SK-N-SH treated with all-trans-retinoic acid at 6 μM for 48 hours (cell line): ENCODE results near the gene FOSB.

ENCODE experiments used
- ATAC-seq: fragments of 200-7000 bp; cut with Tn5 transposase; 3 replicates; pipeline ENCODE4 v1.9.1; 2020; ENCODE audit warnings: mild to moderate bottlenecking, moderate library complexity
- ARNTL ChIP-seq: fragments of 450-650 bp; formaldehyde crosslinking; IDR thresholded peaks from 2 replicates; pipeline ENCODE4 v1.5.0; 2020; ENCODE audit warnings: low read depth, mild to moderate bottlenecking, moderate library complexity, borderline replicate concordance
- BACH2 ChIP-seq: fragments of 250-450 bp; sonication (Bioruptor Pico); IDR thresholded peaks from 2 replicates; pipeline ENCODE4 v1.9.0; 2021; ENCODE audit warnings: mild to moderate bottlenecking, borderline replicate concordance
- CSDC2 ChIP-seq: fragments of 250-450 bp; sonication (Bioruptor Pico); IDR thresholded peaks from 2 replicates; pipeline ENCODE4 v1.5.0; 2020; ENCODE audit warnings: mild to moderate bottlenecking, moderate library complexity
- ESRRG ChIP-seq: fragments of 250-450 bp; sonication (Bioruptor Pico); IDR thresholded peaks from 2 replicates; pipeline ENCODE4 v1.6.1; 2021; ENCODE audit warnings: mild to moderate bottlenecking
- GLIS3 ChIP-seq: fragments of 250-450 bp; sonication (Bioruptor Pico); IDR thresholded peaks from 2 replicates; pipeline ENCODE4 v1.5.0; 2020; ENCODE audit warnings: mild to moderate bottlenecking, moderate library complexity
- ISL1 ChIP-seq: fragments of 250-450 bp; sonication (Bioruptor Pico); IDR thresholded peaks from 2 replicates; pipeline ENCODE4 v2.1.2; 2022; ENCODE audit warnings: mild to moderate bottlenecking, moderate library complexity
- OSR1 ChIP-seq: fragments of 250-450 bp; sonication (Bioruptor Pico); IDR thresholded peaks from 2 replicates; pipeline ENCODE4 v1.8.0; 2022; ENCODE audit warnings: moderate library complexity, mild to moderate bottlenecking, inconsistent platforms
- PPARA ChIP-seq: fragments of 250-450 bp; sonication (Bioruptor Pico); IDR thresholded peaks from 2 replicates; pipeline ENCODE4 v1.5.0; 2020; ENCODE audit warnings: mild to moderate bottlenecking, borderline replicate concordance
- RARB ChIP-seq: fragments of 250-450 bp; sonication (Bioruptor Pico); IDR thresholded peaks from 2 replicates; pipeline ENCODE4 v1.8.0; 2021; ENCODE audit warnings: mild to moderate bottlenecking, moderate library complexity
- SNAI2 ChIP-seq: fragments of 250-450 bp; sonication (Bioruptor Pico); IDR thresholded peaks from 2 replicates; pipeline ENCODE4 v1.5.0; 2020; ENCODE audit warnings: mild to moderate bottlenecking, moderate library complexity
- TCF4 ChIP-seq: fragments of 250-450 bp; sonication (Bioruptor Pico); IDR thresholded peaks from 2 replicates; pipeline ENCODE4 v1.8.0; 2021; ENCODE audit warnings: mild to moderate bottlenecking, moderate library complexity, borderline replicate concordance
- ZC3H10 ChIP-seq: fragments of 250-450 bp; sonication (Bioruptor Pico); IDR thresholded peaks from 2 replicates; pipeline ENCODE4 v1.5.1; 2021; ENCODE audit warnings: mild to moderate bottlenecking, moderate library complexity
- ZFP3 ChIP-seq: fragments of 250-450 bp; sonication (Bioruptor Pico); IDR thresholded peaks from 2 replicates; pipeline ENCODE4 v1.5.0; 2020; ENCODE audit warnings: mild to moderate bottlenecking, moderate library complexity
- ZFP30 ChIP-seq: fragments of 450-650 bp; formaldehyde crosslinking; IDR thresholded peaks from 2 replicates; pipeline ENCODE4 v1.5.0; 2022; ENCODE audit warnings: mild to moderate bottlenecking, moderate library complexity
- ZNF565 ChIP-seq: fragments of 450-650 bp; formaldehyde crosslinking; conservative IDR thresholded peaks from 2 replicates; pipeline ENCODE4 v1.5.0; 2020; ENCODE audit warnings: low read depth, mild to moderate bottlenecking, moderate library complexity
- ZNF70 ChIP-seq: fragments of 450-650 bp; formaldehyde crosslinking; IDR thresholded peaks from 2 replicates; pipeline ENCODE4 v1.5.0; 2020; ENCODE audit warnings: mild to moderate bottlenecking, moderate library complexity
- ZNF8 ChIP-seq: fragments of 450-650 bp; formaldehyde crosslinking; IDR thresholded peaks from 2 replicates; pipeline ENCODE4 v1.5.0; 2020; ENCODE audit warnings: mild to moderate bottlenecking, moderate library complexity
- TF ChIP-seq, protein P1 (sequence below): fragments of 250-450 bp; sonication (Bioruptor Pico); IDR thresholded peaks from 2 replicates; pipeline ENCODE4 v1.5.1; 2020; ENCODE audit warnings: low read depth, mild to moderate bottlenecking, moderate library complexity
- TF ChIP-seq, protein P2 (sequence below): fragments of 250-450 bp; sonication (Bioruptor Pico); IDR thresholded peaks from 2 replicates; pipeline ENCODE4 v1.8.0; 2021; ENCODE audit warnings: low read depth, mild to moderate bottlenecking, moderate library complexity, borderline replicate concordance
- TF ChIP-seq, protein P3 (sequence below): fragments of 250-450 bp; sonication (Bioruptor Pico); IDR thresholded peaks from 2 replicates; pipeline ENCODE4 v1.8.0; 2020; ENCODE audit warnings: mild to moderate bottlenecking, moderate library complexity, borderline replicate concordance
- TF ChIP-seq, protein P4 (sequence below): fragments of 250-450 bp; sonication (Bioruptor Pico); IDR thresholded peaks from 2 replicates; pipeline ENCODE4 v1.5.1; 2021; ENCODE audit warnings: mild to moderate bottlenecking, moderate library complexity
- TF ChIP-seq, protein P5 (sequence below): fragments of 250-450 bp; sonication (Bioruptor Pico); IDR thresholded peaks from 2 replicates; pipeline ENCODE4 v1.5.0; 2020; ENCODE audit warnings: mild to moderate bottlenecking, moderate library complexity

Gene FOSB

DNA sequence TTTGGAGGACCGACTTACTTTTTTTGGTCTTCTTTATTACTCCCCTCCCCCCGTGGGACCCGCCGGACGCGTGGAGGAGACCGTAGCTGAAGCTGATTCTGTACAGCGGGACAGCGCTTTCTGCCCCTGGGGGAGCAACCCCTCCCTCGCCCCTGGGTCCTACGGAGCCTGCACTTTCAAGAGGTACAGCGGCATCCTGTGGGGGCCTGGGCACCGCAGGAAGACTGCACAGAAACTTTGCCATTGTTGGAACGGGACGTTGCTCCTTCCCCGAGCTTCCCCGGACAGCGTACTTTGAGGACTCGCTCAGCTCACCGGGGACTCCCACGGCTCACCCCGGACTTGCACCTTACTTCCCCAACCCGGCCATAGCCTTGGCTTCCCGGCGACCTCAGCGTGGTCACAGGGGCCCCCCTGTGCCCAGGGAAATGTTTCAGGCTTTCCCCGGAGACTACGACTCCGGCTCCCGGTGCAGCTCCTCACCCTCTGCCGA lies 409 bp downstream of the FOSB start:
- no peak for ATAC-seq
- TF ChIP-seq ZC3H10 (CRISPR knock-in tag) (no peak), BACH2 (CRISPR knock-in tag) (no peak), ARNTL (CRISPR knock-in tag) (no peak), RARB (no peak), TCF4 (CRISPR knock-in tag) (no peak), ISL1 (no peak), OSR1 (CRISPR knock-in tag) (no peak), CSDC2 (no peak), ZNF8 (no peak), PPARA (CRISPR knock-in tag) (no peak), SNAI2 (CRISPR knock-in tag) (no peak), ZFP3 (CRISPR knock-in tag) (no peak), GLIS3 (CRISPR knock-in tag) (no peak), ZFP30 (CRISPR knock-in tag) (no peak), ZNF70 (CRISPR knock-in tag) (no peak), ZNF565 (CRISPR knock-in tag) (no peak)
- TF ChIP-seq, protein P1, sequence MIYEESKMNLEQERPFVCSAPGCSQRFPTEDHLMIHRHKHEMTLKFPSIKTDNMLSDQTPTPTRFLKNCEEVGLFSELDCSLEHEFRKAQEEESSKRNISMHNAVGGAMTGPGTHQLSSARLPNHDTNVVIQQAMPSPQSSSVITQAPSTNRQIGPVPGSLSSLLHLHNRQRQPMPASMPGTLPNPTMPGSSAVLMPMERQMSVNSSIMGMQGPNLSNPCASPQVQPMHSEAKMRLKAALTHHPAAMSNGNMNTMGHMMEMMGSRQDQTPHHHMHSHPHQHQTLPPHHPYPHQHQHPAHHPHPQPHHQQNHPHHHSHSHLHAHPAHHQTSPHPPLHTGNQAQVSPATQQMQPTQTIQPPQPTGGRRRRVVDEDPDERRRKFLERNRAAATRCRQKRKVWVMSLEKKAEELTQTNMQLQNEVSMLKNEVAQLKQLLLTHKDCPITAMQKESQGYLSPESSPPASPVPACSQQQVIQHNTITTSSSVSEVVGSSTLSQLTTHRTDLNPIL (CRISPR knock-in tag): 0 out of 2 replicates have a peak, but pooled peaks have one; percentile 43
- TF ChIP-seq, protein P2, sequence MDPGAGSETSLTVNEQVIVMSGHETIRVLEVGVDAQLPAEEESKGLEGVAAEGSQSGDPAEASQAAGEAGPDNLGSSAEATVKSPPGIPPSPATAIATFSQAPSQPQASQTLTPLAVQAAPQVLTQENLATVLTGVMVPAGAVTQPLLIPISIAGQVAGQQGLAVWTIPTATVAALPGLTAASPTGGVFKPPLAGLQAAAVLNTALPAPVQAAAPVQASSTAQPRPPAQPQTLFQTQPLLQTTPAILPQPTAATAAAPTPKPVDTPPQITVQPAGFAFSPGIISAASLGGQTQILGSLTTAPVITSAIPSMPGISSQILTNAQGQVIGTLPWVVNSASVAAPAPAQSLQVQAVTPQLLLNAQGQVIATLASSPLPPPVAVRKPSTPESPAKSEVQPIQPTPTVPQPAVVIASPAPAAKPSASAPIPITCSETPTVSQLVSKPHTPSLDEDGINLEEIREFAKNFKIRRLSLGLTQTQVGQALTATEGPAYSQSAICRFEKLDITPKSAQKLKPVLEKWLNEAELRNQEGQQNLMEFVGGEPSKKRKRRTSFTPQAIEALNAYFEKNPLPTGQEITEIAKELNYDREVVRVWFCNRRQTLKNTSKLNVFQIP (CRISPR knock-in tag): no peak
- TF ChIP-seq, protein P3, sequence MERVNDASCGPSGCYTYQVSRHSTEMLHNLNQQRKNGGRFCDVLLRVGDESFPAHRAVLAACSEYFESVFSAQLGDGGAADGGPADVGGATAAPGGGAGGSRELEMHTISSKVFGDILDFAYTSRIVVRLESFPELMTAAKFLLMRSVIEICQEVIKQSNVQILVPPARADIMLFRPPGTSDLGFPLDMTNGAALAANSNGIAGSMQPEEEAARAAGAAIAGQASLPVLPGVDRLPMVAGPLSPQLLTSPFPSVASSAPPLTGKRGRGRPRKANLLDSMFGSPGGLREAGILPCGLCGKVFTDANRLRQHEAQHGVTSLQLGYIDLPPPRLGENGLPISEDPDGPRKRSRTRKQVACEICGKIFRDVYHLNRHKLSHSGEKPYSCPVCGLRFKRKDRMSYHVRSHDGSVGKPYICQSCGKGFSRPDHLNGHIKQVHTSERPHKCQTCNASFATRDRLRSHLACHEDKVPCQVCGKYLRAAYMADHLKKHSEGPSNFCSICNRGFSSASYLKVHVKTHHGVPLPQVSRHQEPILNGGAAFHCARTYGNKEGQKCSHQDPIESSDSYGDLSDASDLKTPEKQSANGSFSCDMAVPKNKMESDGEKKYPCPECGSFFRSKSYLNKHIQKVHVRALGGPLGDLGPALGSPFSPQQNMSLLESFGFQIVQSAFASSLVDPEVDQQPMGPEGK (CRISPR knock-in tag): 0 out of 2 replicates have a peak, but pooled peaks have one; percentile 69
- TF ChIP-seq, protein P4, sequence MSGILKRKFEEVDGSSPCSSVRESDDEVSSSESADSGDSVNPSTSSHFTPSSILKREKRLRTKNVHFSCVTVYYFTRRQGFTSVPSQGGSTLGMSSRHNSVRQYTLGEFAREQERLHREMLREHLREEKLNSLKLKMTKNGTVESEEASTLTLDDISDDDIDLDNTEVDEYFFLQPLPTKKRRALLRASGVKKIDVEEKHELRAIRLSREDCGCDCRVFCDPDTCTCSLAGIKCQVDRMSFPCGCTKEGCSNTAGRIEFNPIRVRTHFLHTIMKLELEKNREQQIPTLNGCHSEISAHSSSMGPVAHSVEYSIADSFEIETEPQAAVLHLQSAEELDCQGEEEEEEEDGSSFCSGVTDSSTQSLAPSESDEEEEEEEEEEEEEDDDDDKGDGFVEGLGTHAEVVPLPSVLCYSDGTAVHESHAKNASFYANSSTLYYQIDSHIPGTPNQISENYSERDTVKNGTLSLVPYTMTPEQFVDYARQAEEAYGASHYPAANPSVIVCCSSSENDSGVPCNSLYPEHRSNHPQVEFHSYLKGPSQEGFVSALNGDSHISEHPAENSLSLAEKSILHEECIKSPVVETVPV: 0 out of 2 replicates have a peak, but pooled peaks have one; percentile 17

DNA sequence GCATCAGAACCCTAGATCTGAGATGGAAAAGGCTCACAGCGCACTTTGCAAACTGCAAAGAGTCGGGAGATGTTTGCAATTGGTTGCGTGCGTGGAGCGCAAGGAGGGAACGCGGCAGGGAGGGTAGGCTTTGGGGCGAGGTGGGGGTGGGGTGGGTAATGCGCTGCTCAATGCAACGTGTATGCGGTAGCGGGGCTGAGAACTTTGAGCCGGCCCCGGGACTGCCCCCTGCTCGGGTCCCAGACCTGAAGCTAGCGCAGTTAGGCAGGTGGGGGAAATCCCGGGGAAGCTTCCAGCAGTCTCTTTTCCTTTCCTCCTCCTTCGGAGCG lies 971 bp downstream of the FOSB start:
- no peak for TF ChIP-seq ZNF565 (CRISPR knock-in tag)
- TF ChIP-seq, protein P3 (CRISPR knock-in tag): no peak
- TF ChIP-seq RARB: 0 out of 2 replicates have a peak, but pooled peaks have one; percentile 48
- 0 out of 2 replicates have a peak, but pooled peaks have one; percentile 43 for TF ChIP-seq ZNF8
- TF ChIP-seq CSDC2: 0 out of 2 replicates have a peak, but pooled peaks have one; percentile 85
- ATAC-seq: peak; percentile 30

DNA sequence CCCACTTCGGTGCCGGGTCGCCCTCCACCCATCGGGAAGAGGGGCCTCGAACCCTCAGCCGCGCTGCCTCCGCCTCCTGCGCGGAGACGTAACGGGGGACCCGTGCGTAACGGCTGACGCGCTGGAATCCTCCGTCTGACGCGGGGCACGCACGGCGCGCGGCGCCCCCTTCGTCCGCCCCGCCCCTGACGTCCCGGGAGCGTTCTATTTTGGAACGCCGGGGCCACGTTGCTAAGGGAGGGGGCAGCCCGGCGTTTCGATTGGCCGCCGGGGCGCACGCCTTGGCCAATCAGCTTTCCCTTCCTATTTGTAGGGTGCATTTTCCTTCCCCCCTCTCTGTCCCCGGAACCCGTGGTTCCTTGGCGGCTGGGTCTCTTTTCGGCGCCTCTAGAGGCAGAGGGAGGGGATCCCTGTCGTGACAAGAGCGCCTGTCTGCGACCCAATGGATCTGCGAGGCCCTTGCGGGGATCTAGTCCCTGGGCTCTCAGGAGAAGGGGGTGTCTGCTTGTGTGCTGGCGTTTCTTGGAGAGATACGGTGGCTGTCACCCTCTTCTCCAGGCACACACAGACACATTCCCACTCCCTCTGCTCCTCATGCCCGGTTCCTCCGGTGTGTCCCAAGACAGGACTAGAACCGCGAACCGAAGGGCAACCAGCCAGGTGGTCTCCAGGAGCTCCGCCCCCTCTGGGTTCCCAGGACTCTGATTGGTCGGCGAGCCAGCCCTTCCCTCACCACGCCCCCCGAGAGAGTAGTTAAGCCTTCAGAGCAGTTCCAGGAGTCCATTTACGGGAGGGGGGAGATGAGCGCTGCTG lies 1.5 kb downstream of the FOSB start:
- ATAC-seq: peak; percentile 55
- TF ChIP-seq, protein P1 (CRISPR knock-in tag): no peak; the same call in 1 of the 2 replicates
- TF ChIP-seq, protein P5, sequence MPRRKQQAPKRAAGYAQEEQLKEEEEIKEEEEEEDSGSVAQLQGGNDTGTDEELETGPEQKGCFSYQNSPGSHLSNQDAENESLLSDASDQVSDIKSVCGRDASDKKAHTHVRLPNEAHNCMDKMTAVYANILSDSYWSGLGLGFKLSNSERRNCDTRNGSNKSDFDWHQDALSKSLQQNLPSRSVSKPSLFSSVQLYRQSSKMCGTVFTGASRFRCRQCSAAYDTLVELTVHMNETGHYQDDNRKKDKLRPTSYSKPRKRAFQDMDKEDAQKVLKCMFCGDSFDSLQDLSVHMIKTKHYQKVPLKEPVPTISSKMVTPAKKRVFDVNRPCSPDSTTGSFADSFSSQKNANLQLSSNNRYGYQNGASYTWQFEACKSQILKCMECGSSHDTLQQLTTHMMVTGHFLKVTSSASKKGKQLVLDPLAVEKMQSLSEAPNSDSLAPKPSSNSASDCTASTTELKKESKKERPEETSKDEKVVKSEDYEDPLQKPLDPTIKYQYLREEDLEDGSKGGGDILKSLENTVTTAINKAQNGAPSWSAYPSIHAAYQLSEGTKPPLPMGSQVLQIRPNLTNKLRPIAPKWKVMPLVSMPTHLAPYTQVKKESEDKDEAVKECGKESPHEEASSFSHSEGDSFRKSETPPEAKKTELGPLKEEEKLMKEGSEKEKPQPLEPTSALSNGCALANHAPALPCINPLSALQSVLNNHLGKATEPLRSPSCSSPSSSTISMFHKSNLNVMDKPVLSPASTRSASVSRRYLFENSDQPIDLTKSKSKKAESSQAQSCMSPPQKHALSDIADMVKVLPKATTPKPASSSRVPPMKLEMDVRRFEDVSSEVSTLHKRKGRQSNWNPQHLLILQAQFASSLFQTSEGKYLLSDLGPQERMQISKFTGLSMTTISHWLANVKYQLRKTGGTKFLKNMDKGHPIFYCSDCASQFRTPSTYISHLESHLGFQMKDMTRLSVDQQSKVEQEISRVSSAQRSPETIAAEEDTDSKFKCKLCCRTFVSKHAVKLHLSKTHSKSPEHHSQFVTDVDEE (CRISPR knock-in tag): no peak
- TF ChIP-seq SNAI2 (CRISPR knock-in tag) (no peak), RARB (no peak), ESRRG (CRISPR knock-in tag) (peak; percentile 74; the same call in 1 of the 2 replicates), BACH2 (CRISPR knock-in tag) (no peak)
- TF ChIP-seq, protein P4: 0 out of 2 replicates have a peak, but pooled peaks have one; percentile 56
